Measurements from ENCODE around the gene LMBRD2. TPM values are rescaled to one million over a fixed set of nuclear protein-coding genes. Genes with fewer than 3 reads are reported as not detected.

The LMBRD2 gene
- total and polyA plus RNA-seq, 2 donors (not counting 3 experiments of a cell fraction or from before 2014, with no cell fraction given), result 1.2 to 5.2 TPM

GRCh38 chr5:36174119-36174518 is 22.4 kb upstream of the LMBRD2 start:
- POLR2A ChIA-PET, result no interaction called here
- dilution Hi-C loops (cut with MboI; ENCODE audit: extremely low pct_ligation_motif_present, low sequenced_read_pairs), result no loop called here
- Histone ChIP-seq H3K9me1 (replicated peaks; ENCODE audit: control insufficient read depth, extremely low read depth, insufficient read depth, low read length) (no peaks in the 10 kb centered on the region), H3K4me3 (replicated peaks in 1 of 3; ENCODE audit: insufficient read depth in 1 of 3, low read depth in 1 of 3, low read length in 3 of 3) (no peak overlapping the region), H3K4me2 (ENCODE audit: insufficient read depth, low read length) (no peak overlapping the region), H3K27ac (ENCODE audit: insufficient read depth, low read depth, low read length) (no peak overlapping the region), H3K27me3 (ENCODE audit: control insufficient read depth in 2 of 2, insufficient read depth in 2 of 2, low read length in 2 of 2) (no peaks in the 10 kb centered on the region), H3K36me3 (ENCODE audit: control insufficient read depth in 2 of 2, extremely low read depth in 1 of 2, insufficient read depth in 2 of 2, low read length in 2 of 2) (peaks cover 4 to 15% of the 10 kb centered on the region in 2 experiments), H2AFZ (ENCODE audit: low read depth, low read length) (no peak overlapping the region), H3K79me2 (ENCODE audit: control insufficient read depth, insufficient read depth, low read length) (no peaks in the 10 kb centered on the region), H3K9ac (replicated peaks; ENCODE audit: extremely low read depth, insufficient read depth, low read length) (no peak overlapping the region), H3K4me1 (ENCODE audit: control insufficient read depth, extremely low read depth, insufficient read depth, low read length) (no peaks in the 10 kb centered on the region), H3K9me3 (replicated peaks; ENCODE audit: control insufficient read depth, insufficient read depth, low read length) (no peaks in the 10 kb centered on the region), H4K20me1 (replicated peaks; ENCODE audit: control insufficient read depth, extremely low read depth, insufficient read depth, low read length) (no peaks in the 10 kb centered on the region)
- CTCF ChIA-PET, result no interaction called here
- no TSS peak for BruUV-seq (replicated peaks)
- FAIRE-seq (no peak), DNase-seq (ENCODE audit: low read depth, low spot score) (no peak)
- TF ChIP-seq EZH2 (IDR thresholded peaks at IDR 0.05; ENCODE audit: borderline replicate concordance, low read depth, low read length, severe bottlenecking), result no peak
- TF ChIP-seq FOS (IDR thresholded peaks at IDR 0.05; ENCODE audit: borderline replicate concordance, insufficient read depth, low read length), result no peak
- no peak for TF ChIP-seq CTCF (IDR thresholded peaks at IDR 0.05; ENCODE audit: extremely low read depth in 1 of 2, insufficient read depth in 1 of 2, low read depth in 1 of 2, low read length in 2 of 2)
- TF ChIP-seq POLR2A (IDR thresholded peaks at IDR 0.05; ENCODE audit: low read depth, low read length), result no peak
- TF ChIP-seq MAX (IDR thresholded peaks at IDR 0.05; ENCODE audit: insufficient read depth, insufficient read length), result no peak
- no peak for TF ChIP-seq JUN (IDR thresholded peaks at IDR 0.05; ENCODE audit: borderline replicate concordance, insufficient read depth, insufficient read length, low read depth)
- TF ChIP-seq MYC (IDR thresholded peaks at IDR 0.05; ENCODE audit: low read depth, low read length), result no peak
- no peak for TF ChIP-seq POLR2AphosphoS5 (IDR thresholded peaks at IDR 0.05; ENCODE audit: insufficient read depth, low read depth, low read length)
- TF ChIP-seq GATA2 (IDR thresholded peaks at IDR 0.05; ENCODE audit: insufficient read depth, insufficient read length, low read depth, low read length), result no peak
- intact Hi-C loops (cut with micrococcal nuclease), result loop anchor here (10.0 kb wide), 1 partner anchor 221 kb away; no protein-coding TSS in a partner anchor

Data from endothelial cell of umbilical vein (primary cell).